ENCODE data around the gene ADH5.
"Not testable (repeated sequence)": the region's sequence is repeated elsewhere in the genome, so short reads cannot be mapped to it uniquely, and the experiment has no call there.

ADH5 gene

GRCh38 chr4:99121008-99121407 lies 32.4 kb upstream of the ADH5 start:
- DNase-seq (ENCODE audit: low read depth): no peak
- no peak overlapping the region for H3K4me3 ChIP-seq (ENCODE audit: control insufficient read depth, low read depth, low read length)
- no peak for TF ChIP-seq CTCF (IDR thresholded peaks at IDR 0.05; ENCODE audit: control insufficient read depth, insufficient read depth, low read depth, low read length, missing control alignments)

GRCh38 chr4:99120501-99120900 lies 31.9 kb upstream of the ADH5 start:
- TF ChIP-seq CTCF (IDR thresholded peaks at IDR 0.05; ENCODE audit: control insufficient read depth, insufficient read depth, low read depth, low read length, missing control alignments): no peak
- H3K4me3 ChIP-seq (ENCODE audit: control insufficient read depth, low read depth, low read length): no peak overlapping the region
- DNase-seq (ENCODE audit: low read depth): no peak

DNA sequence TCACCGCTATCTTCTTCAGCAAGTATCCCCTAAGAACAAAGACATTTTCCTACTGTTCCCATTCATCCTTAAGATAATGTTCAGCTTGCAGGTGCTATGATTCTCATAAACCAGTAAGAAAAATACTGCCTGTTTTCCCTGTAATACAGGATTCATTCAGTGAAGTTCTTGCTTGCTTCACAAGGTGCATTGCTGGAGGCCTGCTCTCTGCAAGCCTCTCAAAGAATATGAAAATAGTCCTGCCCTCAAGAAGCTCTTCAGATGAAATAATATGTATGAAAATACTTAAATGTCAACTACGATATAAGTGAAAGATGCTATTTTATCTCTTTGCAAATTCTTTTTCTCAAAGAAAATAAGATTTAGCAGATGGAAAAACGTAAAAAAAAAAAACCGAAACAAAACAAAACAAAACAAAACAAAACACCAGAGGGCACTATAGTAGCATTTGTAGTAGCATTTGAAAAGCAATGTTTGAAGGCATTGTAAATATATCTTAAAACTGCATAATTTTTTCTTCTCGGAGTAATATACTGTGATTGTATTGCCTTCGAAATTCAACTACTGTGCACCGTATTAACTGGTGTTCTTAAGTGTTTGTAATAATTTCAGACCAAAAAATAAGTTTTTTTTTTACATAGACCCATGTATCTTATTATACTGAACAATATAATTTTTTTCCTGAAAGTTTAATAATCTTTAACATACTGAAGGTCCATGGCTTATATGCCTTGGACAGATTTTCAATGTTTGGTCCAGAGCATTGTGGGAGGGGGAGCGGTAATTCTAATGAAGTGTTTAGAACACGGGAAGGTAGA lies 29.5 kb upstream of the ADH5 start:
- DNase-seq (ENCODE audit: low read depth): no peak
- no peak overlapping the region for H3K4me3 ChIP-seq (ENCODE audit: control insufficient read depth, low read depth, low read length)
- TF ChIP-seq CTCF (IDR thresholded peaks at IDR 0.05; ENCODE audit: control insufficient read depth, insufficient read depth, low read depth, low read length, missing control alignments): peak; percentile 19

GRCh38 chr4:99117122-99117841 lies 28.7 kb upstream of the ADH5 start:
- H3K4me3 ChIP-seq (ENCODE audit: control insufficient read depth, low read depth, low read length); DNase-seq (ENCODE audit: low read depth): not testable (repeated sequence)

GRCh38 chr4:99109286-99109685 lies 20.7 kb upstream of the ADH5 start:
- DNase-seq (ENCODE audit: low read depth); H3K4me3 ChIP-seq (ENCODE audit: control insufficient read depth, low read depth, low read length): not testable (repeated sequence)

DNA sequence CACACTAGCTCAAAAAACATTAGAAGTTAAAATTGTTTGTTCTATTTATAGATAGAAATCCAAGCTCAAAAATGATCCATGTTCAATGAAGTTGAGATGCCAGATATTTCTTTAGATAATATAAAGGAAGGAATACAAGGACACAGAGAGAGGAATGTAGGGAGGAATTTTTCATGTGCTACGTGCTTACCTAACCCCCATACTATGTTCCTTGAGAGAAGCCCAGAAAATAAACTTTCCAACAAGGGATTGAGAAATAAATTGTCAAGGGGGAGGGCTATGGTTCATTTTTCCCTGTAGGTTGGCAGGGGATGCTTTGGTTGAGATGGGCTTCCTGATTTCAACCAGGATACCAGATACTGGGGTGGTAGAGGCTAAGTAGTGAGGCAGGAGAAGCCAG lies 15.6 kb upstream of the ADH5 start:
- TF ChIP-seq CTCF (IDR thresholded peaks at IDR 0.05; ENCODE audit: control insufficient read depth, insufficient read depth, low read depth, low read length, missing control alignments): no peak
- no peak for DNase-seq (ENCODE audit: low read depth)
- no peak overlapping the region for H3K4me3 ChIP-seq (ENCODE audit: control insufficient read depth, low read depth, low read length)

DNA sequence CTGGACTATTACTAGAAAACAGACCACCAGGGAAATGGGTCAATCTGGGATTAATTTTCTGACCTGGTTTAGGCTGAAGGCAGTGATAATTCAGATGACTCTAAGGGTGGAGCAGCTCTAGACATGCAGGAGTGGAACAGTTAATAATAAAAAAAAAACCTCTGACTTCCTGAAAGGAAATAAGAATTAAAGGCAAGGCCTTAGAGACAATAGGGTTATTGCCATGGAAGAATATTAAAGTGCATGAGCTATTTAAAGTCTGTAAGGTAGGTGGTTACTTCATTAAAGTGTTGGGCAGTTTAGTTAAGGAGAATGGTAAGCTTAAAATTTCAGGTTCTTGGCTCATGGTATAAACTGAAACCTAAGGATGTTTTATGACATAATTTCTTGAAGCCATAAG lies 14.6 kb upstream of the ADH5 start:
- no peak overlapping the region for H3K4me3 ChIP-seq (ENCODE audit: control insufficient read depth, low read depth, low read length)
- TF ChIP-seq CTCF (IDR thresholded peaks at IDR 0.05; ENCODE audit: control insufficient read depth, insufficient read depth, low read depth, low read length, missing control alignments): no peak
- no peak for DNase-seq (ENCODE audit: low read depth)
